GM18507 (cell line): ENCODE measurements around the gene TAL1.

ENCODE experiments used
- DNase-seq: peaks from one replicate; pipeline ENCODE4 v3.0.0; 2011; ENCODE audit warnings: low read depth; ENCODE audit not compliant: insufficient read length; ENCODE audit errors: extremely low spot score
- FAIRE-seq: peaks from 2 replicates; lab custom pipeline; 2011; peaks lifted over from hg19 to GRCh38; lab: Jason Lieb, UNC

TAL1 gene

GRCh38 chr1:47230692-47231300, 1.2 kb downstream of the TAL1 start:
- FAIRE-seq, result no peak
- no peak for DNase-seq

DNA sequence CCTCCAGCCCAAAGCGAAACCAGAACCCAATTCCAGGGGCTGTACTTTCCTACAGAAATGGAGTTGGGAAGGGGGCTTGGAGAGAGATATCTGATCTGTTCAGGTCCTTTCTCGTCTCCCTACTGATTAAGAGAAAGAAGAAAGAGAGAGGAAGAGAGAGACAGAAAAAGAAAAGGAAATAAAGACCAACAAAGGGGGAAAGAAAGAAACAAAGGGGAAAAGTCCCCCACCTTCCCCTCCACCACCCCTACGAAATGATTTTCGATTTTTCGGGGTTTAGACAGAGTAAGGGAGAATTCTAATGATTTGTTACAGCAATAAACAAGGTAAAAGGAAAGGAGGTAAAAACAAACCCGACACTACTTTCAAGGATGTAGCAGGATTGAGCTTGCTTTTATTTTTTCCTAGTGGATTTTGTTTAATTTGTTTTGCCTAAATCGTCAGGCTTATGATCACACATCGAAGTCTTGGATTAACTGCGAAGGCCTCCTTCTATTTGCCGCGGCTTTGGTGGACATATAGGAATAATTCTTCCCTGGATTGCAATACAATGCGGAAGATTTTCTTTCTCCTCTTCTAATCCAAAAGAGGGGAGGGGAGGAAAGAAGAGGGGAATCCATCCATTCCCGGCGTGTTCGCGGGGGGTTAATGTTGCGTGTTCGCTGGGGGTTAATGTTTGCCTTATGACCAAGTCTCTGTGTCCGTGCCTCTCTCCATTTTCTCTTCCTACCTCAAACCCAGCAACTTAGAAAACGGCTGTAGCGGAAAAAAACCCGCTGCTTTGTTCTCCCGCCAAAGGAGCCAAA, 1.9 kb downstream of the TAL1 start:
- FAIRE-seq, result no peak
- no peak for DNase-seq

- FAIRE-seq, result no peak
- no peak for DNase-seq
These were observed 2.8 kb downstream of the TAL1 start for GRCh38 chr1:47229031-47229885.

- no peak for FAIRE-seq
These were observed 3.4 kb downstream of the TAL1 start for GRCh38 chr1:47228644-47229030.

GRCh38 chr1:47227341-47228232, 4.4 kb downstream of the TAL1 start:
- FAIRE-seq, result no peak
- no peak for DNase-seq

More at GRCh38 chr1:47228644-47229030, 3.4 kb downstream of the TAL1 start:
- no peak for DNase-seq

DNA sequence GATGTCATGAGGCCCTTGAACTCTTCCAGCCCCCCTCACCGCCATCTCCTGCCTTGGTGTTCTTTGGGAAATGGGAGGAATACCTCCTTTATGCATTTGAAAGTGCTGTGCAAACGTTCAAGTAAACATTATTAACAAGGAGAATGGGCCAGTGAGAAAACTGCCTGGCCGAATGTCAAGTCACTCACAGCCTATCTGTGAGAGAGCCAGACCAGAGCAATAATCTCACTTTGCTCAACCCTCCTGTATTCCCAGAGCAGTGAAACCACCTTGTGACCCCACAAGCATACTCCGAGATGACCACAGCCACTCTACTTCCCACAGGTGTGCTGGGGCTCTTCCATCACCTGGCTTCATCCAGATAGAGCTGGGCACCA, 5.2 kb downstream of the TAL1 start:
- FAIRE-seq (no peak), DNase-seq (no peak)

DNA sequence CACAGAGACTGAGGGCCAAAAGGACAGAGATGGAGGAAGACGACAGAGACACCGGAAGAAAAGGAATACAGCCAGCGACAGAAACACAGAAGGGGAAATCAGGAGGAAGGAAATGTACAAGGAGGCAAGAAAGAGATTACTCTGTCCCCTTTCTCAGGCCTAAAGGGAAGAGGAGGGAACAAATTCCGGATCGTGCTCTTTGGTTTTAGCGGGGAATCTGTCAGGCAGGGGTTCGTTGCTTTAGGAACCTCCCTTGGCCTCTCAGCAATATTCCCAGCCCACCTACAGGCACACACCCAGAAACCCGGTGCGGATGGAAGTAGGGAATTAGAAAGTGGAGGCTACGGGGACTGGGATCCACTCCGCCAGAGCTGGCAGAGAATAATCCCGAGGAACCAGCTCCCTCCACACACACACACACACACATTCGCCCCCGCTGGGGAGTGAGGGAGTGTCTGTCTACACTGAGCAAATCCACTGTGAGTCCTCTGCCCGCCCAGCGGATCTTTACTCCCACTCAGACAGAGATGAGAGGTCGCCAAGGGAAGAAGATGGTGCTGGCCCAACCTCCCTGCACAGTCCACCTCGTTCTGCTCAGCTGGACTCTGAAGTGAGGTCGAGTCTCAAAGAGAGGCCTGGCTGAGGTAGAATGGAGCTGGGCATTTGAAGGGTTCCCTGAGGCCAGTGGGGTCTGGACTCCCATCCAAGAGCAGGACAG, 5.7 kb downstream of the TAL1 start:
- no peak for DNase-seq
- no peak for FAIRE-seq

GRCh38 chr1:47225430-47226100, 6.5 kb downstream of the TAL1 start:
- FAIRE-seq (no peak), DNase-seq (no peak)

DNA sequence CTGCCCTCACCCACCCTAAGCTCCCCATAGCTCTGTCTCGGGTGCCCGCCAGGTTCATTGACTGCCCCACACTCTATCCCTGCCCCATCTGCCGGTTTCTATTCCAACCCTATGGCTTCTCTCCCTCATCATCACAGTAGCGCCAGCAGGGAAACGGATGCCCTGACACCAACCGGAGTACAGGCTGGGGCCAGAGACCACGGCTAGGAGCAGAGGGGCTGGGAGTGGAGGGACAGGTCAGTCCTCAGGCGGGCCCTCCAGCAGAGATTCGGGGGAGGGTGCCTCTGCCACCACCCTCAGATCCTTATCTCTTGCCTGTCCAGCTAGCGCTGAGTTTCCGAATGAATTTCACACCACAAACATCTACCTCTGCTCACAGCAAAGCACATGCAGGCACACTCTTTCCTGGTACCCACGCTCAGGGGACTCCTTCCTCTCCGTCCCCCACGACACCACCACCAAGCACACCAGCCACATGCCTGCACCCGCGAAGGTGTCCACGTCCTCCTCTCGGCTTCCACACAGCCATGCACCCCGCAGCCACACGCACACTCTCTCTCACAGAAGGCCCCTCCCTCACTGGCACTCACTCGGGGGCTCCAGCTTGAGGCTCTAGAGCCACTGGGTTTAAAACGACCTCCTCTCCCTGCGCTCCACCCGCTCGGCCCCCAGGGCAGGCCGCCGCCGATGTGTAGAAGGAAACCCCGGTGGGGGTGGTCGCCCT, 7.2 kb downstream of the TAL1 start:
- no peak for DNase-seq
- FAIRE-seq, result no peak

GRCh38 chr1:47223921-47224675, 7.9 kb downstream of the TAL1 start:
- FAIRE-seq (no peak), DNase-seq (no peak)

- no peak for FAIRE-seq
- no peak for DNase-seq
These were observed 8.7 kb downstream of the TAL1 start for GRCh38 chr1:47223174-47223920.

DNA sequence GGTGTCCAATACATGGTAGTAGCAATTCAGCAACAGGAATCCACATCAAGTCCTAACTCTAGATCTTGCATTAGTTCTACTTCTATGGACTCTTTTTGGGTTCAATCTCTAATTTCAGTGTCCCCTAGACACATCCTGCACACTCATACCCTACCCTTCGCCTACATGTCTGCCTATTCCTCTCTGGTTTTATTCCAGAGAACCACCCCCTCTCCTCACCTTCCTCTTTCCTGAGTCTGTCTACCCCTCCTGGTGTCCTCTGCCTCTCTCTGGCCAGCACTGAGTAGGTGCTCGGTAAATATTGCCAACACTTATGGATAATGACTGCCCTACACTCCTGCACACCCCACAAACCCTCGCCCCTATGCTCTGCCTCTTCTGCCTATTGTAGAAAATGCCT, 9.5 kb downstream of the TAL1 start:
- FAIRE-seq, result no peak
- no peak for DNase-seq

DNA sequence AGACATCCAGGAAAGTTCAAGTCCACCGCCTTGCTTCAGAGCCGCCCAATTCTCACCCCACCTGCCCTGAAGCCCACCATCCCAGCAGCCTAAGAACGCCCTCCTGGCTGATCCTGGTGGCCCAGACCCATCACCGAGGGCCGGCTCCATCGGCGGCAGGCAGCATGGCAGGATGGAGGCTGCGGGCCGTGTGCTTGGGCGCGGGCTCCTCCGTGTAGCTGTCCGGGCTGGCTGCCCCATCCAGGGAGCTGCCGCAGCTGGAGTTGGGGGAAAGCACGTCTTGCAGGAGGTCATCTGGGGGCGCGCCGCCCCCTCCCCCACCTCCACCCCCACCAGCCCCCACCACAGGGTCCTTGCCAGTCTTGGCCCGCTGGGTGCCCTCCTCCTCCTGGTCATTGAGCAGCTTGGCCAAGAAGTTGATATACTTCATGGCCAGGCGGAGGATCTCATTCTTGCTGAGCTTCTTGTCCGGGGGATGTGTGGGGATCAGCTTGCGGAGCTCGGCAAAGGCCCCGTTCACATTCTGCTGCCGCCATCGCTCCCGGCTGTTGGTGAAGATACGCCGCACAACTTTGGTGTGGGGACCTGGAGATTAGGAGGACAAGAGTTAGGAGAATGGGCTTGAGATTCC, 12.3 kb downstream of the TAL1 start:
- no peak for FAIRE-seq
- DNase-seq, result no peak

DNA sequence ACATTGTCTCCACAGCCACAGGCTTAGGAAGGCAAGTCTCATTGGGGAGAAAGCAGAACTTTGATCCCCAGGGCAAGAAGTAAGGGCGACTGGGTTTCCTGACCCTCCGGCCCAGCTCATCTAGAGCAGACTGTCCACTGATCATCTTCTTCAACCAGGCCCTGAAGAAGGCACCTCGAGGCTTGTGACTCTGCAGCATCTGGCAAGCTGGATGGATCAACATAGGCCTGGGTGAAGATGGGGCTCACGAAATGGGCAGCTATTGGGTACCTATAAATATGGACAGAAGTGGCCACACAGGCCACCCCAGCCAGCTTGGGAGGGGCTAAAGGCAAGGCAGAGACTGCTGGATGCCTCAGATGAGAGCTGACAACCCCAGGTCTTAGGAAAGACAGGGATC, 13.0 kb downstream of the TAL1 start:
- FAIRE-seq (no peak), DNase-seq (no peak)

- FAIRE-seq, result no peak
- no peak for DNase-seq
These were observed 15.6 kb downstream of the TAL1 start for GRCh38 chr1:47216278-47217059.
